HG03571 (cell line): ENCODE results near the gene CDH6.

Experiments
- ATAC-seq: cut with Tn5 transposase; IDR thresholded peaks from one replicate; pipeline ENCODE4 v1.9.1; 2021; ENCODE audit not compliant: unreplicated experiment

The CDH6 gene

DNA sequence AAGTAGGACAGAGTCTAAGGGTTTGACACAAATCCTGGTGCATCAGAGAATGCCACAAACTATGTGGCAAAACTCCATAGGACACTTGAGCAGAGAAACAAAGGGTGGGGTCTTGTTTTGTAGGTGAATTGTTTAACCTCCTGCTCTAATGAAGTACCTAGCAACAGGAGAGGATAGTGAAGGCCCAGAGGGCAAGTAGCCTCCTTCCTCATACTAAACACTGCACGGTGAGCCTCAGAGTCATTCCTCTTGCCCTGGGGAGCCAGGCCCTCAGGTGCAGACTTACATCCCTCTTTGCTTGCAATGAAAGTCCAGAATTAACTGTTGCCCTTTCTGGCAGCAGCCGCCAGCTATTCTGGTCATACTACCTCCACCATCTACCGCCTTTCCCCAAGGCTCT, 172.3 kb downstream of the CDH6 start:
- ATAC-seq, result no peak

DNA sequence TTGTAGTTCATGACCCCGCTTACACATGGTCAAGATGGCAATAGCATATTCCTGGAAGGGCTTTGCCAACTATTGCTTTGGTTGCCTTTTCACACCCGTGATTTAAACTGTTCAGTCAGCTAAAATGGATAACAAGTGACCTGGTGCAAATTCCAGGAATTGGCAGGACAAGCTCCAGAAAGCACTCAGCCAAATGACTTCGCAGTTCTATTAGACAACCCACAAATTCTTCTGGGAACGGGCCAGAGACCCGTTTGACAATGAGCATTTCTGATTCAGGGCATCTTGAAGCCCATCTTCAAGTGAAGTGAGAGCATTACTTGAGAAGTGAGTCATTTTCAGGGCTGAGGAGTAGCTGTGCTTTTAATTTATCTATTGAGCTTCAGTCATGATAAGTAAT, 173.5 kb downstream of the CDH6 start:
- no peak for ATAC-seq

DNA sequence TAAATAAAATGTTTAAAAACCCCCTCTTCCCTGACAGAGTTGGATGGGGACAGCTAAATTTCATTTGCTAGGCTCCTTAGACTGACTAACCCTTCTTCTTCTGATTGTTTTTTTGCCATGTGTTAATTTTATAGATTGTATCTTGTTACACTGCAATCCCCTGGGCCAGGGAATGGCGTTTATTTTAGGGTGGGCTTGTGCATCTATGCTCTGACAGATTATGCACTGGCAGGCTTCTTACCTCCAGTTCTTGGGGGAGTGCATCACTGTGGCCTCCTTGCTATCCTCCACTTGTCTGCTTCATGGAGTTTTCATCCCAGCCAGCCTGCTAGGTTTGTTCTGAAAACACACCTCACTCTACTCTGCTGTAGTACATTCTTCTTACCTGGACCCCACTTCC, 178.6 kb downstream of the CDH6 start:
- no peak for ATAC-seq

DNA sequence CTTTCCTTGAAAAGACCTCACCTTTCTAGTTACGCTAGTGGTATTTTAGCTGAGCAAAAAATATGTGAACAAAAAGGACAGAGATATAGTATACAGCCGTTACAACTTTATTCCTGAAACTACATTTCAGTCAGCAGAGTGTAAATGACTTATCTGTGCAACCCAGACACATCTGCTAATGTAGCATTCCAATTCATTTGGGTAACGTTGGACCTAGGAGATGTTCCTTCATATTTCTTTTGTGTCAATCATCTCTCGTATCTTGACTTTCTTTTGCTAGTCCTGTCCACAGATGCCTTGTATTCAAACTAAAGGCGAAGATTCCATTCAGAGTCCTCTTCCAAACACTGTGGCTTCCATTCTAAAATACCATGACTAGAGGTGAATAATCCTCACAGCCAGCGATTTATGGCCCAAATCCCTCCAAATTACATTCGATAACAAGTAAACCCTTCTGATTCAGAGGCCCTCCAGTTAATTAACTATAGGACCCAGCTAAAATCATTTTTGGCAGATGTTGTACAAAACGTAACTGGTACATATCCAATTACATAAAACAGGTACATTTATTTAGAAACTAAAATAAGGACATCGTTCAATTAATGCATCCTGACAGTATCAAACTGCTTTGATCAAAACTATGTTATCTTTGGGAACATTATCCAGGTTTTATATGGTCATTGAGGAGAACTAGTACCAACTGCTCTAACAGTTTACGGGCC, 182.7 kb downstream of the CDH6 start:
- ATAC-seq, result no peak

DNA sequence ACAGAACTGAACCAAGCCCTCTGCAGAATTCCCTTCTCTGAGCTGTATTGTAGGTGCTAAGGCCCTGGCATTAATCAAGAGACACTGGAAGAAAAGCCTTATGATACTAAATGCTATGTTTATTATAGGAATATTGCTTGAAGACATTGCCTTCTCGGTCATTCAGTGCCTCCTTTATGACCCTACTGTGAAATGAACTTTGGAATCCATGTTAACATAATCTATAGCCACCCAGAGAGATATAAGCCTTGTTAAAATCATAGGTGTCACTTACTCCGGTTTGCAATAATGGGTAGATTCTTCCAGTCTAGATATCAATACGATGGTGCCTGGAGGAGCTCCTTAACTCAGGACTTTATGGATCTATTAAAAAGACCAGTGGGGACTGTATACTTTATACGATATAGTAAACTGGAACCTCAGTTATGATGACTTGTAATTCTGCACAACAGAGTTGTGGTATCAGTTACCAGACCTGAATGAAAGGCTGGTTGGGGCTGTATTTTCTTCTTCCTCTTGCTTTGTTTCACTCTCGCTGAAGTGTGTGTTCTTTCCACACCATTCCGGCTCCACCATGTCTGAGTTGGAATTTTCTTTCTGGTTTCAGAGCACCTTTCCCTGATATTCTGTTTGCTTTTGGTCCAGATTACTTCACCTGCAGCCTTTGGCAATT, 183.9 kb downstream of the CDH6 start:
- no peak for ATAC-seq

DNA sequence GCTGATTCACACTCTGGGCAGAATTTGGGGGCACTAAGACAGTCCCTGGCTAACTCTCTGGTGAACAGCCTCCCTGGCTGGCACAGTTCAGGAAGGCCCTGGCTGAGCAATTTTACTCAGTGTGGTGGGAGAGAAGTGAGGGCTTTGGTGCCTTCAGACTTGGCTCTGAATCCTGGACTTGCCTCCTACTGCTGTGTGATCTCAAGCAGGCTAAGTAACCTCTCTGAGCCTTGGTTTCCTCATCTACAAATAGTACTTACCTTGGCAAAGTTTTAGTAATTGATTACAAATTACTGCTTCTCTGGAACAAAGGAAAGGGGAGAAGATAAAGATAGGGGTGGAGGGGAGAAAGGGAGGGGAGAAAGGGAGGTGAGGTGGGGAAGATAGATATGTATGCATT, 184.7 kb downstream of the CDH6 start:
- no peak for ATAC-seq
